Hematopoietic multipotent progenitor cell treated with erythropoietin and hydrocortisone succinate and interleukin-3 and kit ligand, for 15 days (in vitro differentiated cells): ENCODE data around the gene GABBR1.
A peak's percentile ranks its signal among the peaks of the same experiment; 100 is the strongest.

ENCODE experiments used
- DNase-seq: peaks from one replicate; pipeline ENCODE4 v3.0.0-alpha.2; 2015; ENCODE audit warnings: low spot score

Gene GABBR1

GRCh38 chr6:29620630-29621029 is 12.4 kb downstream of the GABBR1 start:
- DNase-seq: no peak

- no peak for DNase-seq
These were observed 13.3 kb downstream of the GABBR1 start for GRCh38 chr6:29619578-29620160.

GRCh38 chr6:29617782-29618554 is 15.0 kb downstream of the GABBR1 start:
- no peak for DNase-seq

- DNase-seq: no peak
These were observed 21.6 kb downstream of the GABBR1 start for GRCh38 chr6:29611426-29611825.

GRCh38 chr6:29610540-29610939 is 22.4 kb downstream of the GABBR1 start:
- no peak for DNase-seq

- DNase-seq: no peak
These were observed 24.9 kb downstream of the GABBR1 start for GRCh38 chr6:29608131-29608530.

GRCh38 chr6:29603930-29604329 is 29.1 kb downstream of the GABBR1 start:
- no peak for DNase-seq

- DNase-seq: no peak
These were observed 29.5 kb downstream of the GABBR1 start for GRCh38 chr6:29603456-29603855.

- no peak for DNase-seq
These were observed 30.2 kb downstream of the GABBR1 start for GRCh38 chr6:29602564-29603361.

- no peak for DNase-seq
These were observed 34.7 kb downstream of the GABBR1 start for GRCh38 chr6:29598172-29598747.

- no peak for DNase-seq
These were observed 35.8 kb downstream of the GABBR1 start for GRCh38 chr6:29597184-29597583.

GRCh38 chr6:29596381-29596900 is 36.5 kb downstream of the GABBR1 start:
- DNase-seq: no peak

- DNase-seq: no peak
These were observed 39.7 kb downstream of the GABBR1 start for GRCh38 chr6:29593199-29593855.

GRCh38 chr6:29591677-29592076 is 41.3 kb downstream of the GABBR1 start:
- no peak for DNase-seq

GRCh38 chr6:29590218-29590808 is 42.7 kb downstream of the GABBR1 start:
- no peak for DNase-seq

GRCh38 chr6:29589423-29590048 is 43.4 kb downstream of the GABBR1 start:
- DNase-seq: peak; percentile 39

- no peak for DNase-seq
These were observed 48.2 kb downstream of the GABBR1 start, which contains the start of gene OR2H2 for GRCh38 chr6:29584821-29585220. Gene OR2H2, plus strand, starts transcription at chr6:29585121. Its CDS starts 2,824 bp downstream, at chr6:29587945.

- DNase-seq: no peak
These were observed 55.4 kb downstream of the GABBR1 start for GRCh38 chr6:29577544-29577943.

GRCh38 chr6:29576056-29576455 is 56.9 kb downstream of the GABBR1 start:
- DNase-seq: no peak

- no peak for DNase-seq
These were observed 65.0 kb downstream of the GABBR1 start for GRCh38 chr6:29567991-29568390.

GRCh38 chr6:29567541-29567940 is 65.4 kb downstream of the GABBR1 start:
- no peak for DNase-seq
